SK-N-SH treated with all-trans-retinoic acid at 6 μM for 48 hours (cell line): Measurements from ENCODE around the gene PGC.

Experiments used
- ATAC-seq: fragments of 200-7000 bp; cut with Tn5 transposase; 3 replicates; pipeline ENCODE4 v1.9.1; 2020; ENCODE audit warnings: mild to moderate bottlenecking, moderate library complexity
- ARNTL ChIP-seq: fragments of 450-650 bp; formaldehyde crosslinking; IDR thresholded peaks from 2 replicates; pipeline ENCODE4 v1.5.0; 2020; ENCODE audit warnings: low read depth, mild to moderate bottlenecking, moderate library complexity, borderline replicate concordance
- BACH2 ChIP-seq: fragments of 250-450 bp; sonication (Bioruptor Pico); IDR thresholded peaks from 2 replicates; pipeline ENCODE4 v1.9.0; 2021; ENCODE audit warnings: mild to moderate bottlenecking, borderline replicate concordance
- CSDC2 ChIP-seq: fragments of 250-450 bp; sonication (Bioruptor Pico); IDR thresholded peaks from 2 replicates; pipeline ENCODE4 v1.5.0; 2020; ENCODE audit warnings: mild to moderate bottlenecking, moderate library complexity
- ESRRG ChIP-seq: fragments of 250-450 bp; sonication (Bioruptor Pico); IDR thresholded peaks from 2 replicates; pipeline ENCODE4 v1.6.1; 2021; ENCODE audit warnings: mild to moderate bottlenecking
- GLIS3 ChIP-seq: fragments of 250-450 bp; sonication (Bioruptor Pico); IDR thresholded peaks from 2 replicates; pipeline ENCODE4 v1.5.0; 2020; ENCODE audit warnings: mild to moderate bottlenecking, moderate library complexity
- ISL1 ChIP-seq: fragments of 250-450 bp; sonication (Bioruptor Pico); IDR thresholded peaks from 2 replicates; pipeline ENCODE4 v2.1.2; 2022; ENCODE audit warnings: mild to moderate bottlenecking, moderate library complexity
- OSR1 ChIP-seq: fragments of 250-450 bp; sonication (Bioruptor Pico); IDR thresholded peaks from 2 replicates; pipeline ENCODE4 v1.8.0; 2022; ENCODE audit warnings: moderate library complexity, mild to moderate bottlenecking, inconsistent platforms
- PPARA ChIP-seq: fragments of 250-450 bp; sonication (Bioruptor Pico); IDR thresholded peaks from 2 replicates; pipeline ENCODE4 v1.5.0; 2020; ENCODE audit warnings: mild to moderate bottlenecking, borderline replicate concordance
- RARB ChIP-seq: fragments of 250-450 bp; sonication (Bioruptor Pico); IDR thresholded peaks from 2 replicates; pipeline ENCODE4 v1.8.0; 2021; ENCODE audit warnings: mild to moderate bottlenecking, moderate library complexity
- TCF4 ChIP-seq: fragments of 250-450 bp; sonication (Bioruptor Pico); IDR thresholded peaks from 2 replicates; pipeline ENCODE4 v1.8.0; 2021; ENCODE audit warnings: mild to moderate bottlenecking, moderate library complexity, borderline replicate concordance
- TOX ChIP-seq: fragments of 250-450 bp; sonication (Bioruptor Pico); IDR thresholded peaks from 2 replicates; pipeline ENCODE4 v1.8.0; 2021; ENCODE audit warnings: mild to moderate bottlenecking, moderate library complexity, borderline replicate concordance
- ZC3H10 ChIP-seq: fragments of 250-450 bp; sonication (Bioruptor Pico); IDR thresholded peaks from 2 replicates; pipeline ENCODE4 v1.5.1; 2021; ENCODE audit warnings: mild to moderate bottlenecking, moderate library complexity
- ZFP3 ChIP-seq: fragments of 250-450 bp; sonication (Bioruptor Pico); IDR thresholded peaks from 2 replicates; pipeline ENCODE4 v1.5.0; 2020; ENCODE audit warnings: mild to moderate bottlenecking, moderate library complexity
- ZFP30 ChIP-seq: fragments of 450-650 bp; formaldehyde crosslinking; IDR thresholded peaks from 2 replicates; pipeline ENCODE4 v1.5.0; 2022; ENCODE audit warnings: mild to moderate bottlenecking, moderate library complexity
- ZNF565 ChIP-seq: fragments of 450-650 bp; formaldehyde crosslinking; conservative IDR thresholded peaks from 2 replicates; pipeline ENCODE4 v1.5.0; 2020; ENCODE audit warnings: low read depth, mild to moderate bottlenecking, moderate library complexity
- ZNF70 ChIP-seq: fragments of 450-650 bp; formaldehyde crosslinking; IDR thresholded peaks from 2 replicates; pipeline ENCODE4 v1.5.0; 2020; ENCODE audit warnings: mild to moderate bottlenecking, moderate library complexity
- ZNF8 ChIP-seq: fragments of 450-650 bp; formaldehyde crosslinking; IDR thresholded peaks from 2 replicates; pipeline ENCODE4 v1.5.0; 2020; ENCODE audit warnings: mild to moderate bottlenecking, moderate library complexity
- TF ChIP-seq, protein P1 (sequence below): fragments of 250-450 bp; sonication (Bioruptor Pico); IDR thresholded peaks from 2 replicates; pipeline ENCODE4 v1.5.0; 2020; ENCODE audit warnings: mild to moderate bottlenecking, moderate library complexity
- TF ChIP-seq, protein P2 (sequence below): fragments of 250-450 bp; sonication (Bioruptor Pico); IDR thresholded peaks from 2 replicates; pipeline ENCODE4 v1.5.1; 2021; ENCODE audit warnings: mild to moderate bottlenecking, moderate library complexity
- TF ChIP-seq, protein P3 (sequence below): fragments of 250-450 bp; sonication (Bioruptor Pico); IDR thresholded peaks from 2 replicates; pipeline ENCODE4 v1.8.0; 2020; ENCODE audit warnings: mild to moderate bottlenecking, moderate library complexity, borderline replicate concordance
- TF ChIP-seq, protein P4 (sequence below): fragments of 250-450 bp; sonication (Bioruptor Pico); IDR thresholded peaks from 2 replicates; pipeline ENCODE4 v1.8.0; 2021; ENCODE audit warnings: low read depth, mild to moderate bottlenecking, moderate library complexity, borderline replicate concordance

Gene PGC

DNA sequence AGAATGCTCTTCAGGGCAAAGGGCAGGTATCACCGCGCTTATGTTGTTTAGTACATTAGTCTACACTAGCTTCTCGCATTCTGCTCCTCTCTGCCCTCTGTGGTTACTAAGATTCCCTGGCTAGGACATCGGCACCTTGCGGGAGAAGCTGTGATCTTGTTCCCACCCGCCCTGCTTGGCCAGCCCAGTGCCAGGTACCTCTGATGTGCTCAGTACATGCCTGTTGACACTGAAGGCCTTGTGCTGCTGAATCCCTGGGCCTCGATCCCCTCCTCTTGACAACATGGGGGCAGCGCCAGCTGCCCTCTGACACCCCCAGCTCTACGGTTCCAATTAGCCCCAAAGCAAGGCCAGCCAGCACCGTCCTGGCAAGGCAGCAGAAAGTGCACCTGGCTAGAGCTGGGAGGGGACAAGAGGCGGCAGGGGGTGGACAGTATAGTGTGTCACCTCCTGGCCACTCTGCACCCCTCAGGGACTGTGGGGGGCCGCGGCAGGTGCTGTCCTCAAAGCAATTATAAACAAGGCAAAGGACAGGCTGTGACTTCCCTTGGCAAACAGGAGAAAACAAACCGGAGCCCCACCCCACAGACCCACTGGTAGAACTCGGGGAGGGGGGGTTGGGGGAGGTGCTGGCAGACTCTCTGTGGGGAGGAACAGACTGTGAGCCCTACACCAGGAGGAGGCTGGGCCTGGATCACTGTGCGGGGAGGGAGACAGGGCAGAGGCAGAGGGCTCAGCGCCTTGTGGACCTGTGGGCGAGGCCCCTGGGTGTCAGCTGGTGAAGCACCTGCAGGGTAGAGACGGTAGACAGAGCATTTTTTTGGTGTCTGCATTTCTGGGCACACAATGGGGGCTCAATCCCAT lies 18.9 kb downstream of the PGC start:
- no peak for ATAC-seq
- TF ChIP-seq, protein P1, sequence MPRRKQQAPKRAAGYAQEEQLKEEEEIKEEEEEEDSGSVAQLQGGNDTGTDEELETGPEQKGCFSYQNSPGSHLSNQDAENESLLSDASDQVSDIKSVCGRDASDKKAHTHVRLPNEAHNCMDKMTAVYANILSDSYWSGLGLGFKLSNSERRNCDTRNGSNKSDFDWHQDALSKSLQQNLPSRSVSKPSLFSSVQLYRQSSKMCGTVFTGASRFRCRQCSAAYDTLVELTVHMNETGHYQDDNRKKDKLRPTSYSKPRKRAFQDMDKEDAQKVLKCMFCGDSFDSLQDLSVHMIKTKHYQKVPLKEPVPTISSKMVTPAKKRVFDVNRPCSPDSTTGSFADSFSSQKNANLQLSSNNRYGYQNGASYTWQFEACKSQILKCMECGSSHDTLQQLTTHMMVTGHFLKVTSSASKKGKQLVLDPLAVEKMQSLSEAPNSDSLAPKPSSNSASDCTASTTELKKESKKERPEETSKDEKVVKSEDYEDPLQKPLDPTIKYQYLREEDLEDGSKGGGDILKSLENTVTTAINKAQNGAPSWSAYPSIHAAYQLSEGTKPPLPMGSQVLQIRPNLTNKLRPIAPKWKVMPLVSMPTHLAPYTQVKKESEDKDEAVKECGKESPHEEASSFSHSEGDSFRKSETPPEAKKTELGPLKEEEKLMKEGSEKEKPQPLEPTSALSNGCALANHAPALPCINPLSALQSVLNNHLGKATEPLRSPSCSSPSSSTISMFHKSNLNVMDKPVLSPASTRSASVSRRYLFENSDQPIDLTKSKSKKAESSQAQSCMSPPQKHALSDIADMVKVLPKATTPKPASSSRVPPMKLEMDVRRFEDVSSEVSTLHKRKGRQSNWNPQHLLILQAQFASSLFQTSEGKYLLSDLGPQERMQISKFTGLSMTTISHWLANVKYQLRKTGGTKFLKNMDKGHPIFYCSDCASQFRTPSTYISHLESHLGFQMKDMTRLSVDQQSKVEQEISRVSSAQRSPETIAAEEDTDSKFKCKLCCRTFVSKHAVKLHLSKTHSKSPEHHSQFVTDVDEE (CRISPR knock-in tag), result no peak
- TF ChIP-seq GLIS3 (CRISPR knock-in tag) (no peak), ZNF565 (no peak), ZFP3 (CRISPR knock-in tag) (no peak), BACH2 (CRISPR knock-in tag) (no peak), ZNF8 (CRISPR knock-in tag) (no peak), OSR1 (CRISPR knock-in tag) (no peak), TCF4 (CRISPR knock-in tag) (no peak), ESRRG (CRISPR knock-in tag) (no peak), ISL1 (CRISPR knock-in tag) (no peak), ZNF70 (CRISPR knock-in tag) (no peak), PPARA (CRISPR knock-in tag) (no peak), TOX (CRISPR knock-in tag) (no peak), CSDC2 (CRISPR knock-in tag) (no peak), RARB (no peak), ARNTL (CRISPR knock-in tag) (no peak)
- TF ChIP-seq, protein P2, sequence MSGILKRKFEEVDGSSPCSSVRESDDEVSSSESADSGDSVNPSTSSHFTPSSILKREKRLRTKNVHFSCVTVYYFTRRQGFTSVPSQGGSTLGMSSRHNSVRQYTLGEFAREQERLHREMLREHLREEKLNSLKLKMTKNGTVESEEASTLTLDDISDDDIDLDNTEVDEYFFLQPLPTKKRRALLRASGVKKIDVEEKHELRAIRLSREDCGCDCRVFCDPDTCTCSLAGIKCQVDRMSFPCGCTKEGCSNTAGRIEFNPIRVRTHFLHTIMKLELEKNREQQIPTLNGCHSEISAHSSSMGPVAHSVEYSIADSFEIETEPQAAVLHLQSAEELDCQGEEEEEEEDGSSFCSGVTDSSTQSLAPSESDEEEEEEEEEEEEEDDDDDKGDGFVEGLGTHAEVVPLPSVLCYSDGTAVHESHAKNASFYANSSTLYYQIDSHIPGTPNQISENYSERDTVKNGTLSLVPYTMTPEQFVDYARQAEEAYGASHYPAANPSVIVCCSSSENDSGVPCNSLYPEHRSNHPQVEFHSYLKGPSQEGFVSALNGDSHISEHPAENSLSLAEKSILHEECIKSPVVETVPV, result no peak
- TF ChIP-seq, protein P3, sequence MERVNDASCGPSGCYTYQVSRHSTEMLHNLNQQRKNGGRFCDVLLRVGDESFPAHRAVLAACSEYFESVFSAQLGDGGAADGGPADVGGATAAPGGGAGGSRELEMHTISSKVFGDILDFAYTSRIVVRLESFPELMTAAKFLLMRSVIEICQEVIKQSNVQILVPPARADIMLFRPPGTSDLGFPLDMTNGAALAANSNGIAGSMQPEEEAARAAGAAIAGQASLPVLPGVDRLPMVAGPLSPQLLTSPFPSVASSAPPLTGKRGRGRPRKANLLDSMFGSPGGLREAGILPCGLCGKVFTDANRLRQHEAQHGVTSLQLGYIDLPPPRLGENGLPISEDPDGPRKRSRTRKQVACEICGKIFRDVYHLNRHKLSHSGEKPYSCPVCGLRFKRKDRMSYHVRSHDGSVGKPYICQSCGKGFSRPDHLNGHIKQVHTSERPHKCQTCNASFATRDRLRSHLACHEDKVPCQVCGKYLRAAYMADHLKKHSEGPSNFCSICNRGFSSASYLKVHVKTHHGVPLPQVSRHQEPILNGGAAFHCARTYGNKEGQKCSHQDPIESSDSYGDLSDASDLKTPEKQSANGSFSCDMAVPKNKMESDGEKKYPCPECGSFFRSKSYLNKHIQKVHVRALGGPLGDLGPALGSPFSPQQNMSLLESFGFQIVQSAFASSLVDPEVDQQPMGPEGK (CRISPR knock-in tag), result no peak
- TF ChIP-seq, protein P4, sequence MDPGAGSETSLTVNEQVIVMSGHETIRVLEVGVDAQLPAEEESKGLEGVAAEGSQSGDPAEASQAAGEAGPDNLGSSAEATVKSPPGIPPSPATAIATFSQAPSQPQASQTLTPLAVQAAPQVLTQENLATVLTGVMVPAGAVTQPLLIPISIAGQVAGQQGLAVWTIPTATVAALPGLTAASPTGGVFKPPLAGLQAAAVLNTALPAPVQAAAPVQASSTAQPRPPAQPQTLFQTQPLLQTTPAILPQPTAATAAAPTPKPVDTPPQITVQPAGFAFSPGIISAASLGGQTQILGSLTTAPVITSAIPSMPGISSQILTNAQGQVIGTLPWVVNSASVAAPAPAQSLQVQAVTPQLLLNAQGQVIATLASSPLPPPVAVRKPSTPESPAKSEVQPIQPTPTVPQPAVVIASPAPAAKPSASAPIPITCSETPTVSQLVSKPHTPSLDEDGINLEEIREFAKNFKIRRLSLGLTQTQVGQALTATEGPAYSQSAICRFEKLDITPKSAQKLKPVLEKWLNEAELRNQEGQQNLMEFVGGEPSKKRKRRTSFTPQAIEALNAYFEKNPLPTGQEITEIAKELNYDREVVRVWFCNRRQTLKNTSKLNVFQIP (CRISPR knock-in tag), result no peak

DNA sequence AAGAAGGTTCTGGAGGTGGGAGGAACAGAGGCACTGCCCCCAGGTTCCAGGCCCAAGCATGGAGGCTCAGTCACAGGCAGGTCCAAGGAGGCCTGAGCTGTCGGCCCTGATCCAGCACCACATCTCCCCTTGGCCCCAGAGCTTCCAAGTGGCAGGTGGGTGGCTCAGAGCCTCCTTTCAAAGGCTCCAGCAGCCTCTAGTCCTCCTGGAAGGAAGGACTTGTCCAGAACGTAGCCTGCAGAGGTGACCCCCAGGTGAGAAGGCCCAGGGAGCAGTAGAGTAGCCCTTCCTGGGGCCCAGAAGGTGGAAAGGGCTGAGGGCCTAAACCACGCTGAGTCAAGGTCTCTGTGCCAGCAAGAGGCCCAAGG lies 19.5 kb downstream of the PGC start:
- ATAC-seq, result no peak
- TF ChIP-seq, protein P2, result no peak
- TF ChIP-seq ZNF70 (CRISPR knock-in tag) (no peak), BACH2 (CRISPR knock-in tag) (no peak), ZC3H10 (CRISPR knock-in tag) (no peak), PPARA (CRISPR knock-in tag) (no peak), ZNF8 (CRISPR knock-in tag) (no peak), TCF4 (CRISPR knock-in tag) (no peak), ISL1 (CRISPR knock-in tag) (no peak), ZFP30 (CRISPR knock-in tag) (no peak), TOX (CRISPR knock-in tag) (no peak), GLIS3 (CRISPR knock-in tag) (no peak)
- TF ChIP-seq, protein P4 (CRISPR knock-in tag), result no peak
- TF ChIP-seq, protein P1 (CRISPR knock-in tag), result no peak
